Left hindlimb (tissue), 1 donor: ENCODE results near the gene GUCY1A2.
"Not testable (repeated sequence)": the region's sequence is repeated elsewhere in the genome, so short reads cannot be mapped to it uniquely, and the experiment has no call there.

Experiments
- DNase-seq: peaks from one replicate; pipeline ENCODE4 v3.0.0-alpha.2; 2018

GUCY1A2 gene

DNA sequence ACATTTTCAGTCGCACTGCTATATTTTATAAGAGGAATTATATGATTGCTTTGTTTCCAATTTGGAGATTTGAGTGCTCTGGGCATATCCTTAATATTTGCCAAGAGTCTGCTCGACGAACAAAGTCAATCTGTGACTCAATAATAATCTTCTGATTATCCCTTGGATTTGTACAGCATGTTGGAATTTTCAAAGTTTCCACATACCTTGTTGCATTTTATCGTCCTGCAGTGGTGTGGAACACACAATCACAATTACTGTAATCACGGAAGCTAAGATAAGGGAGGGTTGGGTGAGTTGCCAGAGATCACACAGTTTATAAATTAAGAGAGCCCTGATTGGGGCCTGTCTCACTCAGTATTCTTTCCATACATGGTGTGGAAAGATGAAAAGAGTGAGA lies 189.3 kb downstream of the GUCY1A2 start:
- DNase-seq = no peak

DNA sequence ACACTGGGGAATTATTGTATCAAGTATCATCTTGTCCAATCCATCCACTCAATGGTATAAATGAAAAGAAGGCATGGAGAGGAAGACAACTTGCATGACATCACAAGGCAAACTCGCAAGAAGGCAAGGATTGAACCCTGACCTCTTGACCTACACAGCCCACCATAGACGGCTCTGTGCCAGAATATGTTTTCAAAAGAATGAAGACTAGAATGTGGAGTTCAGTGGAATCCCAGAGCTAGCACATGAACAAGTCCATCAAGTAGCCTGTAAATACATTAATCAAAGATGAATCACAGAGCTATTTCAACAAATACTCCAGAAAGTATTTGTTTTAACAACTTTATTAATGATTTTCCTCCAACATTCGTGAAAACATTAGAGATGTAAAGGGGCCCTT lies 189.7 kb downstream of the GUCY1A2 start:
- no peak for DNase-seq

DNA sequence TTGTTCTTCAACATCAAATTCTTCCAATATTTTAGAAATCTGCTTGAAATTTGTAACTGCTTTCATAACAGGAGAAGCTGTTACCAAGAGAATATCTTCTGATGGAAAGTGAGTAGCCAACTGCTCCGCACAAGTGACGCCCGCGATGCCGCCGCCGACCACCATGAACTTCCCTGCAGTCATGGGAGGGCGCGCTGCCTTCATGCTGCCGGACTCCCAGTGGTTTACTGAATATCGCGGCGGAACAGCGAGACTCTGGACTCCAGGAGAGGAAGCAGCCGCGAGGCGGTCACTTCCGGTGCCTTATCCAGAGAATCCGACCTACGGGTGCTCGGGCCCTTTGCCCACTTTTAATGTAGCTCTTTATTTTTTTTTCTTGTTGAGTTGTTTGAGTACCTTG lies 190.6 kb downstream of the GUCY1A2 start:
- no peak for DNase-seq

DNA sequence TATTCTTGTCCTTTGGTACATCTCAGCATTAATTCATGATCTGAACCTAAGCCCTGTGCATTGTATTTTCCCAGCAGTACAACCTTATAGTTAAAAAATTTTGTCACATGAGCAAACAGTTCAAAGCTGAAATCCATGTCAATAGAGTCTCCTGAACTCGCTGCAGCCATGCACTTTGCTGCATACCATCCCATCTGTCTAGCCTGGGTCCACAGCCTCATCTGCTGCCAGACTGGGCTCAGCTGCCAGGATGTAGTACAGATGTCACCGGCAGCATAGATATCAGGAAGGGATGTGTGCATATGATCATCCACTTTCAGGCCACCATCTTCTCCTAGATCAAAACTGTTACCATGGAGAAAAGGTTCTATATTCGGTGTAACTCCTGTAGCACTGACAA lies 191.7 kb downstream of the GUCY1A2 start:
- DNase-seq = not testable (repeated sequence)

DNA sequence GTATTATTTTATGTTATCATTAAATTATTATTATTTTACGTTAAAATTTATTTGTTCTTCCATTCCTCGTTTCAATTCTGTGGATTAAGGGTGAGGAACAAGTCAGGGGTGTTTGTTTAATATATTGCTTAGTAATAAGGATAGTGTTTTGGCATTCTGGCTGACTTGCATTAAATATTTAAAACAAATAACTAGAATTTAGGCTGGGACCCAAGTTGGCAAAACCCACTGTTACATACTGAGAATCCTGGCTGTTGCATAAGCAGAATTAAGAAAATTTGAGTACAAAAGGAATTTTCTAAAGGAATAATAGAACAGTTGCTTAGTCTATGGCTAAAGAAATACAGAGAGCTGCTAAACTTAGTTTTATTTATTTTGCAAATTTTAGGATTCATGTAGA lies 196.4 kb downstream of the GUCY1A2 start:
- DNase-seq = no peak

DNA sequence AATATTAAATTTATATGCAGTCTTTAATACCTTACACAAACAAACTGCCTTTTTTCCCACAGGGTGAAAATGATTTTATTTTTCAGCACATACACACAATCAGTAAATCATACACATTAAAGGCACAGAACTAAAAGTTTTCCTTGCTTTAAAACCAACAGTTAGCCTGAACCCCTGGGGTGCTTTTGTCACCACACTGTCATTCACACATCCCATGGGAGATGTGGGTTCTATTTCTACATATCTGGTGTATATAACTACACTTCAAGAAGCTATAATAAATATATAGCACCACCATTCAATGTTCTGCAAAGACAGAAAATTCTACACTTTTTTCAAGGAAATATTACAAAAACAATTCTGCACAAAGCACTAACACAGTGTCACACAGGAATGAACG lies 197.0 kb downstream of the GUCY1A2 start:
- DNase-seq = no peak

DNA sequence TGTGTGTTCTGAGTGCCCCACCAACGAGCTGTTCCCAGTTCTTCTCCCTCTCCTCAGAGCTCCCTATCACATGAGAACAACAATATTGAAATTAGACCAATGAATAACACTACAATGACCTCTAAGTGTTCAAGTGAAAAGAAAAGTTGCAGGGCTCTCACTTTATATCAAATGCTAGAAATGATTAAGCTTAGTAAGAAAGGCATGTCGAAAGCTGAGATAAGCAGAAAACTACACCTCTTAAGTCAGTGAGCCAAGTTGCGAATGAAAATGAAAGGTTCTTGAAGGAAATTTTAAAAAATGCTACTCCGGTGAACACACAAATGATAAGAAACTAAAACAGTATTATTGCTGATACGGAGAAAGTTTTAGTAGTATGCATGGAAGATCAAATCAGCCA lies 199.8 kb downstream of the GUCY1A2 start:
- DNase-seq = no peak

DNA sequence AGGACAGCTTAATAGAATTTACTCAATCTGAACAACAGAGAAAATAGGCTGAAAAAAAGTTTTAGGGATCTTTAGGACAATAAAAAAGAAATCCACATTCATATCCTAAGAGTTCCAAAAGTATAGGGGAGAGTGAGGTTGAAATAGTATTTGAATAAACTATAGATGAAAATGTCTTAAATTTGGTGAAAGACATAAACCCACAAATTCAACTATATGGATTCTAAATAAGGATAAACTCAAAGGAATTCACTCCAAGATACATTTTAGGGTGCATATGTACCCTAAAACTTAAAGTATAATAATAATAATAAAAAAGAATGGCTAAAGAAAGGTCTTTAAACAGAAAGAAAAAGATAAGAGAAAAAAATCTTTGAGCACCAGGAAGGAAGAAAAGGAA lies 203.1 kb downstream of the GUCY1A2 start:
- no peak for DNase-seq

DNA sequence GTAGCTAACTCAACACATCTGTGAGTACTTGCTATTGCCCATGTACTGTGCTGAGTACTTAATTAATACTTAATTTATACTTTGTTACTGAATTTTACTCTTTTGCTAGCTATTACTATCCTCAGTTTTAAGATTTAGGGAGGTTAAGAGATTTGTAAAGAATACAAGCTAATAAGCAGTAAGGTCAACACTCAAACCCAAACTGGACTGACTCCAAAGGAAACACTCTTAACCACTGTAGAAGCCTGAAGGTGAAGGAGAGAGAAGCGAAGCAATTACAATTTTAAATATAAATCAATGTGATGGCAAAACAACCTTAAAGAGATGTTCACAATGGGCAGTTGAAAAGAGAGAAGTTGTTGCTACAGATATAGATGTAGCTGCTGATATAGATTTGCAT lies 204.5 kb downstream of the GUCY1A2 start:
- DNase-seq = no peak

DNA sequence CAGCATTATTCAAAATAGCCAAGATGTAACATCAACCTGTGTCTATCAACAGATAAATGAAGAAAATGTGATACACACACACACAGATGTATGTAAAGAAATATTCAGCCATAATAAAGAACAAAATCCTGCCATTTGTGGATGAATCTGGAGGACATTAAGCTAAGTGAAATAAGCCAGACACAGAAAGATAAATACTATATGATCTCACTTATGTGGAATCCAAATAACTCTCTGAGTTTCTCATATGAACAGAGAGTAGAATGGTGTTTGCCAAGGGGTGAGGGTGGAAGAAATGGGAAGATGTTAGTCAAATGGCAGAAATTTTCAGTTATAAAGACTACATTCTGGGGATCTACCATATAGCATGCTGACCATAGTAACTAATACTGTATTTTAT lies 224.2 kb downstream of the GUCY1A2 start:
- no peak for DNase-seq

DNA sequence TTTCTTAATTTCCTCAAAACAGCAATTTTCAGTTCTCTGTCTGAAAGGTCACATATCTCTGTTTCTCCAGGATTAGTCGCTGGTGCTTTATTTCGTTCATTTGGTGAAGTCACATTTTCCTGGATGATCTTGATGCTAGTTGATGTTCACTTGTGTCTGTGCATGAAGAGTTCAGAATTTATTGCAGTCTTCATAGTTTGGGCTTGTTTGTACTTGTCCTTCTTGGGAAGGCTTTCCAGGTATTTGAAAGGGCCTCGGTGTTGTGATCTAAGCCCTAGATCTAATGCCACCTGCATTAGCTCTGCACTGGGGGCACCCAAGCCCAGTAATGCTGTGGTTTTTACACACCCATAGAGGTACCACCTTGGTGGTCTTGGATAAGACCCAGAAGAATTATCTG lies 228.9 kb downstream of the GUCY1A2 start:
- DNase-seq = no peak

DNA sequence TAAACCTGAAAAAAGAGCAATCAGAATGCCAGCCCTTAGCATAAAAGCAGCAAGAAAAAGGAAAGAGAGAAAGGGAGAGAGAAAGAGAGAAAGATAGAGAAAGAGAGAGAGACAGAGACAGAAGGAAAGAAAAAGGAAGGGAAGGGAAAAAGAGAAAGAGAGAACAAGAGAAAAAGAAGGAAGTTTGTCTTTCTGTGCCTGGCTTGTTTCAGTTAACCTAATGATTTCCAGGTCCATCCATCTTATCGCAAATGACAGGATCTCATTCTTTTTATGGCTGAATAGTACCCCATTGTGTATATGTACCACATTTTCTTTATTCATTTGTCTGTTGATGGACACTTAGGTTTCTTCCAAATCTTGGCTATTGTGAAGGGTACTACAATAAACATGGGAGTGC lies 230.8 kb downstream of the GUCY1A2 start:
- no peak for DNase-seq

DNA sequence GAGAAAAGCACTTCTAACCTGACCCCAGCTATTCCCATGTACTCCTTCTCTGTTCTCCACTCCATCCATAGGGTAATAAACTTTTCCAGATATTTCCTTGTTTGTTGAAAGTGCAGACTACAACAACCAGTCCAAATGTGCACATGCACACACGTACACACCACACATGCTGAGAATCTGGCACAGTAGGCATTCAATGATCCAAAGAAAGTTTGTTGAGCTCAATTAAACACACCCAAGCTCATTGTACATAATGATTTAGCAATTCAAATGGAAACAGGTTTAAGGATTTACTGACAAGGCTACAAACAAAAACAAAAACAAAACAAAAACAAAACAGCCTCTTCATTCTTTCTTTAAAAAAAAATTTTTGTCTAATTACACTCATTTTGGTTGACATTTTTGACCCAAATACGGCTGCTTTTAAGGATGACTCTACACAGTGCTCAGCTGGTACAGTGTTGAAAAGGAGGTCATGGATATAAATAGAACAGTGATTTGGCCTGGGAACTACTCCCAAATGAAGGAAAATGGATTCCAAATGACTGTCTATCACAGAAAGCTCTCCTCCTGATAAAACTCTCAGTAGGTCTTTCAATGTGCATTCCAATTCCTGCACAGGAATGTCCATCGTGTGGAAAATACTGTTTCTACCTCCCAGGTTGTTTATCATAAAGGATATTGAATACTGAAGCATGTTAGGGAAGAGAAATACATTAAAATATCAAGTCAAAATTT lies 232.2 kb downstream of the GUCY1A2 start:
- DNase-seq = no peak

DNA sequence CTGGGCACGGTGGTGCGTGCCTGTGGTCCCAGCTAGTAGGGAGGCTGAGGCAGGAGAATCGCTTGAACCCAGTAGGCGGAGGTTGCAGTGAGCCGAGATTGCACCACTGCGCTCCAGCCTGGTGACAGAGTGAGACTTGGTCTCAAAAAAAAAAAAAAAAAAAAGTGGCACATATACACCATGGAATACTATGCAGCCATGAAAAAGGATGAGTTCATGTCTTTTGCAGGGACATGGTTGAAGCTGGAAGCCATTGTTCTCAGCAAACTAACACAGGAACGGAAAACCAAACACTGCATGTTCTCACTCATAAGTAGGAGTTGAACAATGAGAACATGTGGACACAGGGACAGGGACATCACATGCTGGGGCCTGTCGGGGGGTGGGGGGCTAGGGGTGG lies 241.0 kb downstream of the GUCY1A2 start:
- not testable (repeated sequence) for DNase-seq

DNA sequence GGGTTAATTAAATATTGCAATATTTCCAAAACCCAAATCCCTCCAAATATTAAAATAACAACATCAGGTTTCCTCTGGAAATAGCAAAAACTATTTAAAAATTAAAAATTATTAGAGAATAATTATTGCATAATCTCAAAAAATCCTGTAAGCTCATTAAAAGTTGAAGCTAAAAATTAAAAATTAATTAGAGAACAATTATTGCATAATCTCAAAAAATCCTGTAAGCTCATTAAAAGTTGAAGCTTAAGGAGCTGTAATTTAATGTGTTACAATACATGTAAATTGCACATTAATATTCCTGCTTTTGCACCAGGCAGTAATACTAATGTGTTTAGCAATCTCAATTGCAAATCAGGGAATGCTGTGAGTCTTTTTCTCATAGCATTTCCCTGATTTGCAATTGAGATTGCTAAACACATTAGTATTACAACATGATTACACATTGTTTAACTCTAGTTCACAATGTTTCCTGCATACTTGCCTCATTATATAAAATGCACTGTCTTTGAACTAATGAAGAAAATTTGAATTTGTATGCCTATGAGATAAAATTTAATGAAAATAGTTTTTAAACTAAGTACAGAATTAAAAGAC lies 247.7 kb downstream of the GUCY1A2 start:
- DNase-seq = no peak

DNA sequence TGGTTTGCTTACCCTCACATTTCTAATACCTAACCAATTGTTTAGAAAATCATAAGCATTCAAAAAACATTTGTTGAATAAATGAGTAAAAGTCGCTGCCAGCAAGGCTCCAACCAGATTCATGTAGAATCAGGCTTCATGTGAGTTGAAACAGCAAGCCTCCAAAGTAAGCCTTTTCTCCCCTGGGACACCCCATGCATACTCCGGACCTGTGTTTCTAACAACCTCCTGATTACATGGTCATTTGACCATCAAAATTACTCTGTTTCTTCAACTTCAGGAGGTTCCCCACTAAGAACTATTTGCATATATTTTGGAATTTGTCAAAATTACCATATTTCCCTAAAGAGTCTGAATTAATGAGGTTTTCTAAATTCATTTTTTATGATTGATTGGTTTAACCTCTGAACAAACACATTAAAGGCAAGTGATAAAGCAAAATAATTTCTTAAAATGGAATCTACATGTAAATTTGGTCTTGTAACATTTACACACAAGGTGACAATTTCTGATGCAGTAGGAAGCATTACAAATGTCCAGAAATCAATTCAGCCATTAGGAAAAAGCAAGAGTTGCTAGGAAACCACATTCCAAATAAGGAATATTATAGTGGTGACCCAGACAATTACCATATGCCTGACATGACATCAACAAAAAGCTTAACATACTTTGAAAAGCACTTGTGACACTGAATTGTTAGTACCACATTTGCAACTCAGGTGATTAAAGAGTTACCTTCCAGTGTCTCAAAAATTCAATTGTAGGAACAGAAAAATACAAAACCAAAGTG lies 252.6 kb downstream of the GUCY1A2 start:
- DNase-seq = no peak

DNA sequence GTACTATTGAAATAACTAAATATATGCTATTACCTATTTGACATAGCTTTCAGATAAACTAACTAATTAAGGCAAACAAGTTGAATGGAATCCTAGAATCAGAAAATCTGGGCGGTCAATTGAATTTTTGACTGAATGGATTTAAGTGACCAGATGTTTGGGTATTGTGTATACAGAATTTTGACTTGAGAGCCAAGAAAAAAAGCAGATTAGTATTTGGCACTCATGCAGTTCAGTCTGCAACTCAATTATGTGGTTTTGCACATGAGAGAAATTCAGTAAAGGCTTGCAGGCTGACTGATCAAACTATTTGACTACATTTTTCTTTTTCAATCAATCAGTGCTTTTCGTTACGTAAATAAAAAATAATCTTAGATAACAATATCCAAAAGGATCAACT lies 254.8 kb downstream of the GUCY1A2 start:
- DNase-seq = no peak

DNA sequence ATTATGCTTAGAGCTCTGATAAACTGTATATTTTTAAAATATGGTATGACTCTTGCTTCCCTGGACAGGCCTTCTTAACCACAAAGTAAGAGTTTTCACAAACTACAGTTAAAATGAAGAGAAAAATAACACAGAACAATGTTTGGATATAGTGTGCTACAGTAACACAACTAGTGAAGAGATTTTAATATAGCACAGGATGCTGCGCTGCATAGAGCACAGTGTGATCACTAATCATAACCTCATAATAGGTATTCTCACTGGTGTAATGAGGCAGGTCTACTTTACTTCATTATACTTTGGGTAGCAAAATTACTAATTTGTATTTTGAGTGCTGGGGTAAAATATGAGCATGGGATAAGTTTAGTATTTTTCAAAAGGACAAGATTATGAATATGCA lies 256.5 kb downstream of the GUCY1A2 start:
- no peak for DNase-seq

DNA sequence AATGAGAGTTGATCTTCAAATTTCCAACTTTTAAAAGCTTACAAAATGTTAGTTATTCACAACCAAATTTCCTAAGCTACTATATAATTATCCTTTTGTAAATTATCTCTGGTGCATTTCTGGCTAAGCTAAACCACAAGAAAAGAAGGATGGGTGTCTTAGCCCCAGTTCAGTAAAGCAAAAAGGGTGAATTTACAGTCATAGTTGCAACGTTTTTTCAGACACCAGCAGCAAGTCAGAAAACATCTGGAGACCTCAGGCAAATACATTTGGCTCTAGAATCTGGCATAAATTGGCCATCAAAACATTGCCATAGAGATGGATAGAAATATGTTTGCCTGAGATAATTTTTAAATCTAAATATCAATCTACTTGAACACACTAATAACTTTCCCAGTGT lies 257.0 kb downstream of the GUCY1A2 start:
- DNase-seq = no peak

DNA sequence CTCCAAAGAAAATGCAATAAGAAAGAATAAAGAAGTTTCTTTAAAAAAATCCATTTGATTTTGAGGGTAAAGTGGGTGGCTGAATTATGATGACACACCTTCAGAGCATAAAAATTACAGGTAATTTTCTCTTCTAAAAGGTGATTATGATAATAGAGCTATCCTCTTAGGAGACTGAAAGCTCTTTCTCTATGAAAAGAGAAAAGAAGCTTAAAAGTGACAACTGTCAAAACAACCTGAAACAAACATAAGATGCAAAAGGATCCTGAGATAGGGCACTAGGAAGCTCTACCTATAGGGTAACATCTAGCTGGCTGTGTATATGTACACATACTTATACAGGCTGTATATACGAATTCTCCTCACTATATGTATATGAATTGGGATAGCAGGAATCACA lies 270.2 kb downstream of the GUCY1A2 start:
- DNase-seq = no peak

DNA sequence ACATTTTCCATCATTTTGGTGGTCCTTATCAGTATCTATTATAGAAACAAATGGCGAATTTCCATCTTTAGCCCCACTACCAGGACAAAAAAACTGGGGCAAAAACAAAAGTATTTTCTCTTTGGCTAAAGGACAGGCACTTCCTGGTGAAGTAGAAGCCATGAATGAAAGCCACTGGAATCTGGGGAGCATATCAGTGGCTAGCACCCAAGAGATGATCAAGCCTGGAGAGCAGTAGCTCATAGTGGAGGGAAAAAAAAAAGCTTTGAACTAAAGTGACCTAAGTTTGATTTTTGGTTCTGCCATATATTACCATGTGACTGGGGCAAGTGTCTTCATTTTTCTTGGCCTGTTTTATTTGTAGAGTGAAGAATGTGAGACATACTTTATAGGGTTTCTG lies 272.3 kb downstream of the GUCY1A2 start:
- DNase-seq = no peak

DNA sequence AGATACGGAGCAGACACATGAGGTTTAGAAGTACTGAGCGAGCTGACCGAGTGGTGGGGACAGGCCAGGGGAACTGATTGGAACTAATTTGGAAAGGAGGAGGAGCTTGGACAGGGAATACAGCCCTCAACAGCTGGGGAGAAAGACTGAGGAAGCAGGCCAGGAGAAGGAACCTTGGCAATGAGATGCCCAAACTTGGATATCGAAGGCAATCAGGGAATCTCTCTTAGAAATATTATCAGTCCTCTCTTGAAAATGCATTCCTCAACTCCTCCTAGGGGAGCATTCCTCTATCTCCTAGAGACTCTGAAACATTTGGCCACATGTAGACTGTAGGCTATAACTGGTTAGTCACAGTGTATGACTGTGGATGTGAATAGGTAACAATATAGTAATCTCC lies 284.6 kb downstream of the GUCY1A2 start:
- DNase-seq = no peak

DNA sequence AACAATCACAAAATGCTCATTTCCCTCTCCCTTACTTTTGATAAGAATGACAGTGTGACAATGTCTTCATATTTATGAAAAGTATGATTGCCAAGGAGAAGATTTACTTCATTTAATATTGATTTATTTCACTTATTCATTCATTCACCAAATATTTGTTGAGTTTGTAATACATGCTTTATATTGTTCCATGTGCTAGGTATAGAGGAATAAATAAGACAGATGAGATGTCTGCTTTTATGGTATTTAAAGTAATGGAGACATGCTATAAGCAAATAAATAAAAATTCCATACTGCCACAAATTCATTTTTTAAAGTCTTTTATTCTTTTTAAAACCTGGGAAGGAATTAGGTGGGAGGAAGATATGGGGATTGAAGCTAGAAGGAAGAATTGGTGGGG lies 289.4 kb downstream of the GUCY1A2 start:
- DNase-seq = no peak

DNA sequence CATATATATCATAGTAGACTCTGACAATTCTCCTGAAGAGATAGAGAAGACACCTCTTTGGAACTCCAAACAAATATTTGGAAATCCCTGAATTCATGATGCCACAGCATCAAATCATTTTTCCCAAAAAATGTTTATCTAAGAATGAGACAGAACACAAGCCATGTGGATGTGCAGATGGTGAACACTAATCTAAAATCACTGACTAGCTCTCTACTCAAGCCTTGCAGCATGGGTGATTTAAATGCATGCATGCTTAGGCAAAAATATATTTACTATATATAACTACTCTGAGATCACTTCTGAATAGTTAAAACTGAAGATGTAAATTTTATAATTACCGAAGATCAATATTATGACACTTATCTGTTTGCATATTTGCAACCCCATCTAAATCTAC lies 289.9 kb downstream of the GUCY1A2 start:
- no peak for DNase-seq
